Stimulated activated CD4-positive, alpha-beta T cell treated with anti-CD3 and anti-CD28 coated beads, Interleukin-1b, Interleukin-23, amount 100 ng/mL, for 1 hour (primary cell): ENCODE measurements around the gene ZNF200.
"Not testable (repeated sequence)": the region's sequence is repeated elsewhere in the genome, so short reads cannot be mapped to it uniquely, and the experiment has no call there.

Experiments used
- DNase-seq, 2 donors: peaks; one replicate each; pipeline ENCODE4 v3.0.0-alpha.2; 2020; ENCODE audit warnings: low read depth in 2 of 2

Gene ZNF200

GRCh38 chr16:3234857-3235561 lies at the start of gene ZNF200:
ZNF200 (minus strand) TSS chr16:3235158; CDS start chr16:3233755, 1,403 bp downstream.
- peak; percentile 73 to 79 for DNase-seq

GRCh38 chr16:3283543-3284447 lies 48.8 kb upstream of the ZNF200 start:
- no peak for DNase-seq

GRCh38 chr16:3282730-3283542 lies 48.0 kb upstream of the ZNF200 start, which contains the start of gene ZNF263:
ZNF263 (plus strand) TSS chr16:3283491; CDS start chr16:3283819, 328 bp downstream.
- peak; percentile 85 for DNase-seq

- no peak for DNase-seq
Measured at GRCh38 chr16:3282103-3282729, 47.3 kb upstream of the ZNF200 start.

GRCh38 chr16:3281222-3281820 lies 46.4 kb upstream of the ZNF200 start:
- DNase-seq, result no peak

GRCh38 chr16:3276679-3277078 lies 41.7 kb upstream of the ZNF200 start:
- no peak for DNase-seq

GRCh38 chr16:3274947-3275346 lies 40.0 kb upstream of the ZNF200 start:
- DNase-seq, result no peak

- no peak for DNase-seq
Measured at GRCh38 chr16:3274490-3274889, 39.5 kb upstream of the ZNF200 start.

- DNase-seq, result not testable (repeated sequence)
Measured at GRCh38 chr16:3271281-3271680, 36.3 kb upstream of the ZNF200 start.

- DNase-seq, result not testable (repeated sequence)
Measured at GRCh38 chr16:3270718-3271117, 35.8 kb upstream of the ZNF200 start.

GRCh38 chr16:3268294-3268693 lies 33.3 kb upstream of the ZNF200 start:
- no peak for DNase-seq

- no peak for DNase-seq
Measured at GRCh38 chr16:3266873-3267537, 32.0 kb upstream of the ZNF200 start.

GRCh38 chr16:3264137-3265036 lies 29.4 kb upstream of the ZNF200 start:
- DNase-seq, result peak; percentile 91 to 95

GRCh38 chr16:3262517-3262916 lies 27.6 kb upstream of the ZNF200 start:
- DNase-seq, result no peak

- DNase-seq, result no peak
Measured at GRCh38 chr16:3259836-3260235, 24.9 kb upstream of the ZNF200 start.

GRCh38 chr16:3256866-3257465 lies 22.0 kb upstream of the ZNF200 start:
- DNase-seq, result no peak

- no peak for DNase-seq
Measured at GRCh38 chr16:3256146-3256865, 21.3 kb upstream of the ZNF200 start, which contains the start of gene MEFV. MEFV (minus strand) TSS chr16:3256633; CDS start chr16:3256587, 46 bp downstream.

- no peak for DNase-seq
Measured at GRCh38 chr16:3254309-3254708, 19.4 kb upstream of the ZNF200 start.
